DMS79 treated with DMSO at 0.1 percent for 48 hours (cell line): ENCODE measurements around the gene ZNF554.
"Not testable (repeated sequence)": the region's sequence is repeated elsewhere in the genome, so short reads cannot be mapped to it uniquely, and the experiment has no call there.

Experiments used
- DNase-seq: peaks from one replicate; lab custom pipeline; 2025; lab: John Stamatoyannopoulos, UW

ZNF554 gene

GRCh38 chr19:2867025-2867991, 47.6 kb downstream of the ZNF554 start, which contains the start of gene ZNF556:
Gene ZNF556, plus strand, starts transcription at chr19:2867335. Its CDS starts 87 bp downstream, at chr19:2867422.
- DNase-seq, result no peak

DNA sequence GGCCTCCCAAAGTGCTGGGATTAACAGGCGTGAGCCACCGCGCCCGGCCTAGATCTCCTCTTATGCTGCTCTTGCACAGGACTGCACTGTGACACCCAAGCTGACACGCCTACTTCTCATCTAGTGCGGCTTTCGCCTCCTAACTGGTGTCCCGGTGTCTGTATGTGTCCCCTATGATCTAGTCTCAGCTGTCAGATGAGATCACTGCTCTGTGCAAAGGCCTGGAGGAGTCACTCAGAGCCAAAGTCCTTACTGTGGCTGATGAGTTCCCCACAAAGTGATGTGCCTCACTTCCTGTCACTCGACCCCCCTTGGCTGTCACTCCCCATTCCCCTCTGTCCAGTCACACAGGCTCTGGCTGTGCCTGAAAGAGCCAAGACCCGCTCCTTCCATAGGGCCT, 50.0 kb downstream of the ZNF554 start:
- no peak for DNase-seq

- DNase-seq, result not testable (repeated sequence)
Observed at GRCh38 chr19:2872175-2872574, 52.5 kb downstream of the ZNF554 start.

GRCh38 chr19:2877398-2878331, 58.0 kb downstream of the ZNF554 start:
- DNase-seq, result no peak

DNA sequence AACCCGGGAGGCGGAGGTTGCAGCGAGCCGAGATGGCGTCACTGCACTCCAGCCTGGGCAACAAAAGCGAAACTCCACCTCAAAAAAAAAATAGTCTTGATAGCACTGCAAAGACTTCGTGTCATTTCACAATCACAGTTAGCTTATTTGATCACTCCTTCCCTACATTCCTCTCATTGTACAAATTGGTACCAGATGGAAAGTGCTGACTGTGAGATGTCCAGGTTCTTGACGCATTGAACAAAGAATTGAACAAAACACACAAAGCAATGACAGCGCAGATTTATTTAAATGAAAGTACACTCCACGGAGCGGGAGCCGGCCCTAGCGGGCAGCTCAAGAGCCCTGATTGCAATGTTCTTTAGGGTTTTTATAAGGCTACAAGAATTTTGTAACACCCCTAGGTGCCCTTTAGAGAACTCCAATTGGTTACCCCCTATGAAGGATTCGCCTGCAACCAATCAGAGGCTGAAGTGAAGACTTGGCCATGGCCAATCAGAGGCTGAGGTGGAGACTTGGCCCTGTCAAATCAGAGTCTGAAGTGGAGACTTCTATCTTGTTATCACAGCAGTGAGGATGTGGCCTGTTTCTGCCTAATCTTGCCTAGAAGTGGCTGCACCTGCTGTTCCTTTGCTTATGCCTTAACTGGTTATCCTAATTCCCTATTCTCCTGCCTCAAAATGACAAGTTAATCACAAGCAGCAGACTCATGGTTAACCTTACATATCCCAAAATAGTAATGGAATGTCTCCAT, 64.2 kb downstream of the ZNF554 start:
- no peak for DNase-seq

DNA sequence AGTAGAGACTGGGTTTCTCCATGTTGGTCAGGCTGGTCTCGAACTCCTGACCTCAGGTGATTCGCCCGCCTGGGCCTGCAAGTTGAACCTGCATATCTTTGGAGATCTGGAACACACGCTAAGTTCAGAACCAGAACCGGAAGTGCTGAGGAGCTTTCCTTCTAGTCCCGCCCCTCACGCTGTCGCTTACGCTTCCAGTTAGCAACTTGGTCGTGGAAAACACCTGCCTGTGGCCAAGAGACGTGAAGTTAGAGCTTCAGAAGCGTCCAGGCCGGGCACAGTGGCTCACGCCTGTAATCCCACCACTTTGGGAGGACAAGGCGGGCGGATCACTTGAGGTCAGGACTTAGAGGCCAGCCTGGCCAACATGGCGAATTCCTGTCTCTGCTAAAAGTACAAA, 66.1 kb downstream of the ZNF554 start:
- no peak for DNase-seq
